ENCODE measurements around the gene SHLD3. TPM values are rescaled to one million over a fixed set of nuclear protein-coding genes. Genes with fewer than 3 reads are reported as not detected.
"Not testable (repeated sequence)": the region's sequence is repeated elsewhere in the genome, so short reads cannot be mapped to it uniquely, and the experiment has no call there.

The SHLD3 gene, protein sequence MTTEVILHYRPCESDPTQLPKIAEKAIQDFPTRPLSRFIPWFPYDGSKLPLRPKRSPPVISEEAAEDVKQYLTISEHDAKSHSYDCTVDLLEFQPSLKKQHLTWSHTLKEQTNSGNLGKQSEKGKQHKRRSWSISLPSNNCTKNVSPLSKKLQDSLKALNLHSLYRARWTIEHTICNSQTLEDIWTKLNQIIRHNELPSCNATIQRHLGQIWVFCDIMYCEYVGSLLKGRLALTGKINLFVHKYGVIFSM
- polyA plus RNA-seq (2013, experiment 1 of 2) = 2.2 TPM
- polyA plus RNA-seq (2013, experiment 2 of 2) = 2.2 TPM

DNA sequence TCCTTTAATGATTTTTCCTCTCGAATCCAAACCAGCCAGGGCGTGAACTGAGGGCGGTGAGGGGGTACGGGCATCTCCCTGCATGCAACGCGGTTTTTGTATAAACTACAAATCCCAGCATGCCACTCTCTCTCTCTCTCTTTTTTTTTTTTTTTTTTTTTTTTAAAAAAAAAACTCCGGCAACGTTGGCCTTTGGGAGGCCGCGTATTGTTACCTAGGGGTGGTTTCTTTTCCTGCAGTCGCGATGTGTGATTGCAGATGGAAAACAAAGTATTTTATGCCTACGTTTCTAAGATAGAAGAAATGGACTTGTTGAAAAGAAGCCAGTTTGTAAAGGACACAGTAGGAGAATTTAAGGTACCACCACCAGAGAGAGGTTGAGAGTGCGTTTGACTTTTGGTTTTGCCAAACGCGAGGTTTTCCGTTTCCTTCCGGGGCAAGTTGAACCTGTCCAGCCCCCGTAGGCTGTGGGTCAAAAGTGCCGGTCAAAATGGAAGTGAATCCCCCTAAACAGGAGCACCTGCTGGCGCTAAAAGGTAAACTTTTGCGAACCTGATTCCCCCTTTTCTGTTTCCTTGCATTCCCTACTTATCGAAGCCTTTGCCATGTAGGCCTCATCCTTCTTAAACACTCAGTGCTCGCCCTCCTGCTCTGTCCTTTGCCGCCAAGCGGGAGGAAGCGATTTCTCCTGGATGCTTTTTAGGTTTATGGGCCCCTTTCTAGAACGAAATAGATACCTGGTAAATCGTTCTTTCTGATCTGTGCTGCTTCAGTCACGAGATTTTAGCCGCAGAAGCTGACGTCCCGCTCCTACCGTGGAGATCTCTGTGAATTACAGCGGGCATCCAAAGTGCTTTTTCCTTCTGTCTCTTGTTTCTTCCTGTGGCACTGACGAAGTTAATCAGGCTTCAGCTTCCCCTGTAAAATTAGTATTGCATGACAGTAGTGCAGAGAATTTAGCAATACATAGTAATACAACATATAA lies at the start of gene SHLD3, which contains the start of gene TRAPPC13:
Gene SHLD3 (plus strand): TSS at position 457 of the 985 bp plus-strand sequence. CDS start 4,561 bp downstream, outside the sequence.
Gene TRAPPC13 (plus strand): TSS at position 457 of the 985 bp plus-strand sequence. CDS start 34 bp downstream, at position 491.
- under 1% methylated on average over 35 of the region's 36 CpGs for WGBS
- Histone ChIP-seq H4K91ac (ENCODE audit: low read length) (peak within 1 kb of the TSS; percentile 18), H3K23ac (ENCODE audit: low read length in 2 of 2) (peak within 1 kb of the TSS in 1 of 2 experiments; percentile 72), H3K4me3 (ENCODE audit: insufficient read depth in 1 of 2, low read depth in 1 of 2, low read length in 2 of 2) (peak within 1 kb of the TSS; percentile 81 to 88), H3K27ac (ENCODE audit: low read length, poor library complexity, severe bottlenecking) (peak within 1 kb of the TSS; percentile 94), H2BK15ac (ENCODE audit: low read depth, poor library complexity, severe bottlenecking) (no peak within 1 kb of the TSS), H2BK12ac (ENCODE audit: low read length in 2 of 2) (no peak within 1 kb of the TSS), H3K36me3 (ENCODE audit: control insufficient read depth in 1 of 2, insufficient read depth in 2 of 2, low read depth in 1 of 2, low read length in 2 of 2) (peaks cover 2 to 11% of the 10 kb centered on the region in 2 experiments), H2BK120ac (ENCODE audit: low read depth, low read length) (no peak within 1 kb of the TSS), H3K18ac (ENCODE audit: low read depth in 1 of 2, low read length in 2 of 2) (peak within 1 kb of the TSS; percentile 58 to 80), H2AFZ (ENCODE audit: low read depth, low read length) (peak within 1 kb of the TSS; percentile 72), H3K9ac (ENCODE audit: low read length) (peak within 1 kb of the TSS; percentile 96), H3K4ac (ENCODE audit: low read depth in 1 of 2, low read length in 2 of 2) (peak within 1 kb of the TSS in 1 of 2 experiments; percentile 92), H3K27me3 (ENCODE audit: control insufficient read depth in 1 of 2, insufficient read depth in 1 of 2, low read length in 2 of 2) (no peaks in the 10 kb centered on the region), H4K8ac (ENCODE audit: low read length) (peak within 1 kb of the TSS; percentile 89), H2BK5ac (ENCODE audit: low read depth, low read length, poor library complexity, severe bottlenecking) (peak within 1 kb of the TSS; percentile 69), H3K4me1 (ENCODE audit: control insufficient read depth, insufficient read depth, low read depth, low read length) (peaks cover 6% of the 10 kb centered on the region), H3K14ac (ENCODE audit: low read length in 2 of 2) (peak within 1 kb of the TSS in 1 of 2 experiments; percentile 65), H3K4me2 (ENCODE audit: low read length, poor library complexity, severe bottlenecking) (peak within 1 kb of the TSS; percentile 74), H3K9me3 (ENCODE audit: control insufficient read depth, low read length) (no peaks in the 10 kb centered on the region), H2AK5ac (ENCODE audit: low read length, severe bottlenecking) (no peak within 1 kb of the TSS), H3K79me1 (replicated peaks; ENCODE audit: low read length, poor library complexity, severe bottlenecking) (peaks cover 11% of the 10 kb centered on the region)
- DNase-seq = peak; percentile 94

DNA sequence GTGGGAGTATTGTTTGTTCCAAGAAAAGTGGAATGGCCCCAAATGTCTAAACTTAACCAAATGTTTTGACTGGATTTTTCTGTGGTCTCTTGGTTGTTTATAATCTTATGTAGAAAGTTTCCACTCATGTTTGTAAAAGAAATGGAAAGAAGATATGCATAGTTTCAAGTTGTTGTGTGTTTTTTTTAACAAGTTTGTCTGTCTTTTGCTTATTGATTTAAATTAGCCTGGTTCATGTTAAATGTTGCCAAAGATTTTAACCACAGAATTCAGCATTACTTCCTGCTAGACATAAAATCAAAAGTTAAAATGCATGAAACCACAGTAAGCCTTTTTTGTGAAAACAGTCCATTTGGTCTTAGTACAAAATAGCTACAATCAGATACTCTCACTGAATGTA lies 47.7 kb upstream of the SHLD3 start:
- Histone ChIP-seq H3K9me3 (ENCODE audit: control insufficient read depth, low read length) (no peaks in the 10 kb centered on the region), H3K27ac (ENCODE audit: low read length, poor library complexity, severe bottlenecking) (no peak overlapping the region), H2AK5ac (ENCODE audit: low read length, severe bottlenecking) (no peak overlapping the region), H3K36me3 (ENCODE audit: control insufficient read depth in 1 of 2, insufficient read depth in 2 of 2, low read depth in 1 of 2, low read length in 2 of 2) (peaks cover 10 to 82% of the 10 kb centered on the region in 2 experiments), H3K23ac (ENCODE audit: low read length in 2 of 2) (no peak overlapping the region), H3K79me1 (replicated peaks; ENCODE audit: low read length, poor library complexity, severe bottlenecking) (peaks cover 22% of the 10 kb centered on the region), H2BK12ac (ENCODE audit: low read length in 2 of 2) (no peak overlapping the region), H3K4me1 (ENCODE audit: control insufficient read depth, insufficient read depth, low read depth, low read length) (no peaks in the 10 kb centered on the region), H3K14ac (ENCODE audit: low read length in 2 of 2) (no peak overlapping the region), H3K27me3 (ENCODE audit: control insufficient read depth in 1 of 2, insufficient read depth in 1 of 2, low read length in 2 of 2) (no peaks in the 10 kb centered on the region), H4K8ac (ENCODE audit: low read length) (no peak overlapping the region), H4K91ac (ENCODE audit: low read length) (no peak overlapping the region), H2BK15ac (ENCODE audit: low read depth, poor library complexity, severe bottlenecking) (no peak overlapping the region), H3K4me2 (ENCODE audit: low read length, poor library complexity, severe bottlenecking) (no peak overlapping the region), H3K4ac (ENCODE audit: low read depth in 1 of 2, low read length in 2 of 2) (no peak overlapping the region), H3K18ac (ENCODE audit: low read depth in 1 of 2, low read length in 2 of 2) (no peak overlapping the region), H2BK5ac (ENCODE audit: low read depth, low read length, poor library complexity, severe bottlenecking) (no peak overlapping the region), H3K4me3 (ENCODE audit: insufficient read depth in 1 of 2, low read depth in 1 of 2, low read length in 2 of 2) (no peak overlapping the region), H2BK120ac (ENCODE audit: low read depth, low read length) (no peak overlapping the region), H2AFZ (ENCODE audit: low read depth, low read length) (no peak overlapping the region), H3K9ac (ENCODE audit: low read length) (no peak overlapping the region)
- DNase-seq = peak; percentile 46

DNA sequence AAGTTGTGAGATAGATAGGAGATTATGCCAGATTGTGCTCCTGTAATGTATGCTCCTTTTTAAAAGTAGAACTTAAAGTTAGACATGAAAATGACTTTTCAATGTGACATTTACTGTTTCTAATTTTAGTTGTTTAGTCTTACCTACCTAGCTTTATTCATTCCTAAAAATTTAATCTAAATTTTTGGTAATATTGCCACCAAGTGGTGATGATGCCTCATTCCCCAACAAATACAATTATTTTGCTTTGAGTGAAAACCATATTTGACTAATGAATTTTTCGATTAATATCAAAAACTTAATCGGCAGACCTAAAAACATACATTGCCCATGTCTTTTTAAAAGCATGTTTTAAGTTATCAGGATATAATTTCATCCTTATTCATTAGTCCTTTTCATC lies 36.1 kb upstream of the SHLD3 start:
- no peak for DNase-seq
- Histone ChIP-seq H2BK12ac (ENCODE audit: low read length in 2 of 2) (no peak overlapping the region), H3K14ac (ENCODE audit: low read length in 2 of 2) (no peak overlapping the region), H2AFZ (ENCODE audit: low read depth, low read length) (no peak overlapping the region), H3K9ac (ENCODE audit: low read length) (no peak overlapping the region), H3K18ac (ENCODE audit: low read depth in 1 of 2, low read length in 2 of 2) (no peak overlapping the region), H3K27me3 (ENCODE audit: control insufficient read depth in 1 of 2, insufficient read depth in 1 of 2, low read length in 2 of 2) (no peaks in the 10 kb centered on the region), H4K91ac (ENCODE audit: low read length) (no peak overlapping the region), H3K36me3 (ENCODE audit: control insufficient read depth in 1 of 2, insufficient read depth in 2 of 2, low read depth in 1 of 2, low read length in 2 of 2) (peaks cover 7 to 99% of the 10 kb centered on the region in 2 experiments), H4K8ac (ENCODE audit: low read length) (no peak overlapping the region), H2AK5ac (ENCODE audit: low read length, severe bottlenecking) (no peak overlapping the region), H3K23ac (ENCODE audit: low read length in 2 of 2) (no peak overlapping the region), H3K27ac (ENCODE audit: low read length, poor library complexity, severe bottlenecking) (no peak overlapping the region), H2BK15ac (ENCODE audit: low read depth, poor library complexity, severe bottlenecking) (no peak overlapping the region), H3K4me1 (ENCODE audit: control insufficient read depth, insufficient read depth, low read depth, low read length) (no peaks in the 10 kb centered on the region), H3K4ac (ENCODE audit: low read depth in 1 of 2, low read length in 2 of 2) (no peak overlapping the region), H3K4me3 (ENCODE audit: insufficient read depth in 1 of 2, low read depth in 1 of 2, low read length in 2 of 2) (no peak overlapping the region), H2BK120ac (ENCODE audit: low read depth, low read length) (no peak overlapping the region), H3K79me1 (replicated peaks; ENCODE audit: low read length, poor library complexity, severe bottlenecking) (peaks cover 9% of the 10 kb centered on the region), H3K4me2 (ENCODE audit: low read length, poor library complexity, severe bottlenecking) (no peak overlapping the region), H3K9me3 (ENCODE audit: control insufficient read depth, low read length) (no peaks in the 10 kb centered on the region), H2BK5ac (ENCODE audit: low read depth, low read length, poor library complexity, severe bottlenecking) (no peak overlapping the region)
- WGBS = no CpG with 5 or more reads among the region's 2 CpGs

DNA sequence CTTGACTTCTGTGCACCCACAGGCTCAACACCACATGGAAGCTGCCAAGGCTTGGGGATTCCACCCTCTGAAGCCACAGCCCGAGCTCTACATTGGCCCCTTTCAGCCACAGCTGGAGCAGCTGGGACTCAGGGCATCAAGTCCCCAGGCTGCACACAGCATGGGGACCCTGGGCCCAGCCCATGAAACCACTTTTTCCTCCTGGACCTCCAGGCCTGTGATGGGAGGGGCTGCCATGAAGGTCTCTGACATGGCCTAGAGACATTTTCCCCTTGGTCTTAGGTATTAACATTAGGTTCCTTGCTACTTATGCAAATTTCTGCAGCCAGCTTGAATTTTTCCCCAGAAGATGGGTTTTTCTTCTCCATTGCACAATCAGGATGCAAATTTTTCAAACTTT lies 23.1 kb upstream of the SHLD3 start:
- H3K4ac ChIP-seq (ENCODE audit: low read depth in 1 of 2, low read length in 2 of 2); H2BK120ac ChIP-seq (ENCODE audit: low read depth, low read length); H3K4me2 ChIP-seq (ENCODE audit: low read length, poor library complexity, severe bottlenecking); H3K14ac ChIP-seq (ENCODE audit: low read length in 2 of 2); H2BK5ac ChIP-seq (ENCODE audit: low read depth, low read length, poor library complexity, severe bottlenecking); H3K27me3 ChIP-seq (ENCODE audit: control insufficient read depth in 1 of 2, insufficient read depth in 1 of 2, low read length in 2 of 2); H2AK5ac ChIP-seq (ENCODE audit: low read length, severe bottlenecking); H3K4me3 ChIP-seq (ENCODE audit: insufficient read depth in 1 of 2, low read depth in 1 of 2, low read length in 2 of 2); H3K23ac ChIP-seq (ENCODE audit: low read length in 2 of 2); H3K9me3 ChIP-seq (ENCODE audit: control insufficient read depth, low read length); H4K91ac ChIP-seq (ENCODE audit: low read length); H3K18ac ChIP-seq (ENCODE audit: low read depth in 1 of 2, low read length in 2 of 2); H4K8ac ChIP-seq (ENCODE audit: low read length); H3K27ac ChIP-seq (ENCODE audit: low read length, poor library complexity, severe bottlenecking); H3K4me1 ChIP-seq (ENCODE audit: control insufficient read depth, insufficient read depth, low read depth, low read length); H2BK12ac ChIP-seq (ENCODE audit: low read length in 2 of 2); DNase-seq; H2BK15ac ChIP-seq (ENCODE audit: low read depth, poor library complexity, severe bottlenecking); H2AFZ ChIP-seq (ENCODE audit: low read depth, low read length); H3K9ac ChIP-seq (ENCODE audit: low read length): not testable (repeated sequence)
- H3K36me3 ChIP-seq (ENCODE audit: control insufficient read depth in 1 of 2, insufficient read depth in 2 of 2, low read depth in 1 of 2, low read length in 2 of 2) = peaks cover 23 to 99% of the 10 kb centered on the region in 2 experiments
- WGBS = 100% methylated on average over 1 of the region's 1 CpG
- peaks cover 25% of the 10 kb centered on the region for H3K79me1 ChIP-seq (replicated peaks; ENCODE audit: low read length, poor library complexity, severe bottlenecking)

Measured in mesenchymal stem cell (in vitro differentiated cells and primary cell).